ENCODE data around the gene ECE1.
"Not testable (repeated sequence)": the region's sequence is repeated elsewhere in the genome, so short reads cannot be mapped to it uniquely, and the experiment has no call there.

GRCh38 chr1:21228224-21228623 lies 62.0 kb downstream of the ECE1 start:
- not testable (repeated sequence) for TF ChIP-seq CTCF (IDR thresholded peaks at IDR 0.05; ENCODE audit: borderline replicate concordance, extremely low read depth, low read length, poor library complexity, severe bottlenecking); EZH2 (IDR thresholded peaks at IDR 0.05; ENCODE audit: borderline replicate concordance, low read depth, low read length, severe bottlenecking)

All from DND-41 (cell line).